Activated CD8-positive, alpha-beta T cell treated with anti-CD3 and anti-CD28 coated beads for 36 hours (primary cell): Measurements from ENCODE around the gene NAA25. TPM values are rescaled to one million over a fixed set of nuclear protein-coding genes. Genes with fewer than 3 reads are reported as not detected.

Experiments
- ATAC-seq: fragments of 200-7000 bp; cut with Tn5 transposase; one replicate; pipeline ENCODE4 v1.10.0; 2021; ENCODE audit warnings: mild to moderate bottlenecking, moderate library complexity
- CTCF ChIA-PET: fragments of 350-600 bp; sonication (Branson Sonifier 250); formaldehyde crosslinking; loops from one replicate; lab custom pipeline; 2021; ENCODE audit warnings: antibody characterized with exemption; lab: Charles Lee
- POLR2A ChIA-PET: fragments of 350-600 bp; sonication (Branson Sonifier 250); formaldehyde crosslinking; loops from one replicate; lab custom pipeline; 2021; ENCODE audit warnings: antibody characterized with exemption; lab: Charles Lee
- DNase-seq: peaks from one replicate; pipeline ENCODE4 v3.0.0-alpha.2; 2020
- H3K27ac Mint-ChIP-seq: one replicate; pipeline ENCODE4 v1.8.0; 2021; ENCODE audit warnings: mild to moderate bottlenecking, mixed read lengths
- H3K27me3 Mint-ChIP-seq: one replicate; pipeline ENCODE4 v1.8.0; 2021; ENCODE audit warnings: mixed read lengths
- H3K36me3 Mint-ChIP-seq: one replicate; pipeline ENCODE4 v1.8.0; 2021; ENCODE audit warnings: low read depth, mixed read lengths
- H3K4me1 Mint-ChIP-seq: one replicate; pipeline ENCODE4 v1.8.0; 2021; ENCODE audit warnings: low read depth, mixed read lengths
- H3K4me3 Mint-ChIP-seq: one replicate; pipeline ENCODE4 v1.8.0; 2021; ENCODE audit warnings: mild to moderate bottlenecking, moderate library complexity, mixed read lengths
- H3K9me3 Mint-ChIP-seq: one replicate; pipeline ENCODE4 v1.8.0; 2021; ENCODE audit warnings: mixed read lengths
- intact Hi-C: fragments of 100-400 bp; cut with micrococcal nuclease; formaldehyde crosslinking; loops from one replicate; pipeline ENCODE4 v1.10.0; 2022
- total RNA-seq, 2 experiments: library from RNA; stranded (reverse); gene quantifications; one replicate each; pipeline ENCODE4 v1.2.3, GENCODE V29; 2021
- TF ChIP-seq, protein P1 (sequence below): fragments of 200-600 bp; IDR thresholded peaks from one replicate; pipeline ENCODE4 v1.8.0; 2022; ENCODE audit warnings: antibody characterized with exemption, mild to moderate bottlenecking

The NAA25 gene
- total RNA-seq, 2 experiments from 2014 or later, result 46.0 to 48.3 TPM

DNA sequence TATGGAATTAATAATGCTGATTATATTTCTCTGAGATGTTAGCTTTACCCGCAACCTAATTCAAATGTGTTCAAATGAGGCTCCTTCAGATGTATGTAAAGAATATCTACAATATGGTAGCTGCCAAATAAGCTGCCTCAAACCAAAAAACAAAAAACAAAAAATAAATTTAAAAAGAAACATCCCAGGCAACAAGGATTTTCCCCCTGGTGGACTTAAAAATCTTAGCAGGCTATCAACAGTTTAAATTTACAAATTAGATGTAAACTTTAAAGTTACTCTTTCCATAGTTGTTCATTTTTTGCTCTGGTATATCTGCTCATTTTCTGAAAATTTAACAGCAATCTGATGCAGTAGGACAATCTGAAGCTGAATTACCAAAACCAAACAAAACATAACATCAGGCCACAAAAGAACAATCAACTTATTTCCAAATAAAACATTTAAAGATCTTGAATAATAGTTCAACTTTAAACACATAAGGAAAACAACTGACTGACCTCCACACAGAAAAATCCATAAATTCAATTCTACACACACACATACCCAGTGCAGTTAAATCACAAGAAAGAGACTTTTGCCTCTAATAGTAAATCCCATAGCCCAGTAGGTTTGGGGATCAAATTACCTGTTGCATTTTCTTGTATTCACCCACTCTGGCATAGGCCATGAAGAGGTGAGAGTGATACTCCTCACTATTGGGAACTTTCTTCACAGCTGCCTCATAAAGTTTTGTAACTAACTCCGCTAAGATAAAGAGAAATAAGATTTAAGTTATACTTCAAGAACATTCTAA is 21.3 kb downstream of the NAA25 start:
- ATAC-seq (no peak), DNase-seq (no peak)
- Mint-ChIP-seq H3K9me3 (no peaks in the 10 kb centered on the region), H3K27me3 (no peaks in the 10 kb centered on the region), H3K4me3 (no peak overlapping the region), H3K36me3 (peaks cover 38% of the 10 kb centered on the region), H3K4me1 (peaks cover 16% of the 10 kb centered on the region), H3K27ac (peak overlapping the region; percentile 55)
- POLR2A ChIA-PET, result interaction anchor here (0.6 to 1.7 kb wide), 5 partner anchors 11 to 54 kb away, joined by 3 to 8 read pairs (median 4); no protein-coding TSS in a partner anchor
- intact Hi-C loops, result no loop called here
- TF ChIP-seq, protein P1, sequence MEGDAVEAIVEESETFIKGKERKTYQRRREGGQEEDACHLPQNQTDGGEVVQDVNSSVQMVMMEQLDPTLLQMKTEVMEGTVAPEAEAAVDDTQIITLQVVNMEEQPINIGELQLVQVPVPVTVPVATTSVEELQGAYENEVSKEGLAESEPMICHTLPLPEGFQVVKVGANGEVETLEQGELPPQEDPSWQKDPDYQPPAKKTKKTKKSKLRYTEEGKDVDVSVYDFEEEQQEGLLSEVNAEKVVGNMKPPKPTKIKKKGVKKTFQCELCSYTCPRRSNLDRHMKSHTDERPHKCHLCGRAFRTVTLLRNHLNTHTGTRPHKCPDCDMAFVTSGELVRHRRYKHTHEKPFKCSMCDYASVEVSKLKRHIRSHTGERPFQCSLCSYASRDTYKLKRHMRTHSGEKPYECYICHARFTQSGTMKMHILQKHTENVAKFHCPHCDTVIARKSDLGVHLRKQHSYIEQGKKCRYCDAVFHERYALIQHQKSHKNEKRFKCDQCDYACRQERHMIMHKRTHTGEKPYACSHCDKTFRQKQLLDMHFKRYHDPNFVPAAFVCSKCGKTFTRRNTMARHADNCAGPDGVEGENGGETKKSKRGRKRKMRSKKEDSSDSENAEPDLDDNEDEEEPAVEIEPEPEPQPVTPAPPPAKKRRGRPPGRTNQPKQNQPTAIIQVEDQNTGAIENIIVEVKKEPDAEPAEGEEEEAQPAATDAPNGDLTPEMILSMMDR, result peak; percentile 17
- CTCF ChIA-PET, result interaction anchor here (0.8 to 2.6 kb wide), 5 partner anchors 9 to 155 kb away, joined by 3 to 7 read pairs (median 4); no protein-coding TSS in a partner anchor

DNA sequence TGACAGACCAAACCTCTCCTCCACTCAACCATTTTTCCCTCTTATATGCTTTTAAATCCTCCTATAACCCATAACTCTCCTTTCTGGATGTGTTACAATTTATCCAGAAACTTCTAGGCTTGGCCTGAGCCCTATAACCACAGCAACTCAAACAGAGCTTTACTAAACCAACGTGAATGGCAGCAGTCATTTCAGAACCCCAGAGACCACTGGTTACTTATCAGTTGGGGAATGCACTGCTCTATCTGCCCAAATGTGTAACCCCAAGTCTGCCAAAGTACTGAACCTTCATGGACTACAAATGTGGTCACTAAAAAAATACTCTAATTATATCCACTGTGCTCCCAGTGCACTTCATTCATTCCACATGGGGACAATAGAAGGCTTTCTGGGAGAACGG is 42.0 kb downstream of the NAA25 start:
- no peaks in the 10 kb centered on the region for H3K4me1 Mint-ChIP-seq
- ChIA-PET POLR2A (interaction anchor here (1.1 to 1.2 kb wide), 2 partner anchors 9 to 52 kb away, joined by 3 read pairs; no protein-coding TSS in a partner anchor), CTCF (interaction anchor here (1.0 to 1.4 kb wide), 2 partner anchors 12 to 14 kb away, joined by 5 to 6 read pairs; no protein-coding TSS in a partner anchor)
- H3K36me3 Mint-ChIP-seq, result peaks cover 43% of the 10 kb centered on the region
- ATAC-seq (no peak), DNase-seq (no peak)
- TF ChIP-seq, protein P1, result no peak
- H3K27me3 Mint-ChIP-seq, result no peaks in the 10 kb centered on the region
- no peak overlapping the region for H3K4me3 Mint-ChIP-seq
- H3K27ac Mint-ChIP-seq, result peak overlapping the region; percentile 70
- no peaks in the 10 kb centered on the region for H3K9me3 Mint-ChIP-seq
- intact Hi-C loops, result no loop called here

DNA sequence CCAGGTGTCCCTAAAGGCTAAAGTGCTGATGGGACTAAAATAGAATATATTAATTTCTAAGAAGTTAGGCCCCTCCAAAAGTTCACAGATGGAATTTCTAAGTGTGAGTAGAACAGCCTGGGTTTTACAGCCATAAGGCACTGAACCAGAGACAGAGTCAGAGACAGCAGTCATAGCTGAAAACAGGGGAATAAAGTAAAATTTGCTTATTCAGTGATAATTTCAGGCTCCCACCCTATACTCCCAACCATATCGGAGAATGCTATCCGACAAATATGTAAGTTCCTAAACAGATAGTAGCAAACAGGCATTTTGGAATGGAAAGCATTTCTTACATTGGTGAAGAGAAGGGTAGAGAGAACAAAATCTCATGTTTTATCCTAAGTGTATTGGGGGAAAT is 45.3 kb downstream of the NAA25 start:
- H3K4me3 Mint-ChIP-seq, result no peak overlapping the region
- H3K4me1 Mint-ChIP-seq, result no peaks in the 10 kb centered on the region
- intact Hi-C loops, result no loop called here
- ChIA-PET POLR2A (interaction anchor here (0.9 kb wide), 1 partner anchor 12 kb away, joined by 3 read pairs; no protein-coding TSS in a partner anchor), CTCF (no interaction called here)
- TF ChIP-seq, protein P1, result no peak
- no peaks in the 10 kb centered on the region for H3K27me3 Mint-ChIP-seq
- DNase-seq (no peak), ATAC-seq (no peak)
- H3K9me3 Mint-ChIP-seq, result no peaks in the 10 kb centered on the region
- H3K36me3 Mint-ChIP-seq, result peaks cover 37% of the 10 kb centered on the region
- H3K27ac Mint-ChIP-seq, result no peak overlapping the region

DNA sequence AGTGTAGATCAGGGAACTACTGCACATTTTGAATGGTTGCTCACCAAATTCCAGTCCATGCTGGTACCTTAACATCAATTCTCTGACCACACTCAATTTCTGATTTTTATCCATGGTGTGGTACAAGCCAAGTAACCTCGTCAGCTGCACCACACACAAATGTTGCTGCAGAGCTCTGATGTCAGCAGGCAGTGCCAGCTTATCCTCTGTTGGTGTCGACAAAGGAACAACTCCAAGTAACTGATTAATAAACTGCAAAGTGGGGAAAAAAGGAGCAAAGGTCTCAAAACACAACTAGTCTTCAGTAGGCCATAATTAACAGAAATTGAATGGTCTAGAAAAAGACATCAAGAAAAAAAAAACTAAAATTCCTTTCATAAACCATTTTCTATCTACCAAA is 47.4 kb downstream of the NAA25 start:
- CTCF ChIA-PET, result interaction anchor here (1.0 to 1.4 kb wide), 2 partner anchors 10 to 12 kb away, joined by 4 to 5 read pairs; no protein-coding TSS in a partner anchor
- intact Hi-C loops, result no loop called here
- no peak for DNase-seq
- TF ChIP-seq, protein P1, result no peak
- Mint-ChIP-seq H3K27me3 (no peaks in the 10 kb centered on the region), H3K4me3 (no peak overlapping the region), H3K27ac (peak overlapping the region; percentile 31), H3K36me3 (peaks cover 33% of the 10 kb centered on the region), H3K4me1 (no peaks in the 10 kb centered on the region), H3K9me3 (no peaks in the 10 kb centered on the region)
- POLR2A ChIA-PET, result interaction anchor here (0.9 to 1.1 kb wide), 2 partner anchors 12 to 47 kb away, joined by 3 to 5 read pairs; partner anchors contain the start of gene ERP29
- no peak for ATAC-seq
